ENCODE results near the gene TRMT10B. TPM values are rescaled to one million over a fixed set of nuclear protein-coding genes. Genes with fewer than 3 reads are reported as not detected.
A peak's percentile ranks its signal among the peaks of the same experiment; 100 is the strongest.

TRMT10B gene
- total and polyA plus RNA-seq, 2 of the 13 experiments (the other 11 are each of a cell fraction or from before 2014, with no cell fraction given) = 3.1 to 3.9 TPM

DNA sequence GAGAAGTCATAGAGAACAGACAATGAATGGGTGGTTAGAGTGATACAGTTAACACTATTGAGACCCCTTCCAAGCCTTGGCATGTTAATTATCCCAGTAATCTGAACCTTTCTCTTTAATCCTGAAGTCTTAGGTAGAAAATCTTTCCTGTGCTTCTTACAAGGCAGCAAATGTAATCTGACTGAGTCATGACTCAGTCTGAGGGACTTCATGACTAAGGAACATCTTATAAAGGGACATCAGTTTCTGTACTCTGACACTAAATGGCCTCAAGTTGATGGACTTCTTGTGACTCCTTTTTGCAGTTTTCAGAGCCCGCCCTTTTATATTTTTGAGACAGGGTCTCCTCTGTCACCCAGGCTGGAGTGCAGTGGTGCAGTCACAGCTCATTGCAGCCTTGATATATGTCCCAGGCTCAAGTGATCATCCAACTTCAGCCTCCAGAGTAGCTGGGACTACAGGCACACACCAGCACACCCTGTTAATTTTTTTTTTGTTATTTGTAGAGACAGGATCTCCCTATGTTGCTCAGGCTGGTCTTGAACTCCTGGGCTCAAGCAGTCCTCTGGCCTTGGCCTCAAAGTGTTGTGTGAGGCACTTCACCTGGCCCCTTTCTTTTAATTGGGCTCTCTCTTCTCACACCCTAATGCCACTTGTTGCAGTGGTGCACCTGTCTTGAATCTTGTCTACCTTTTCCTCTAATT lies 21.8 kb downstream of the TRMT10B start:
- TF ChIP-seq, protein P1, sequence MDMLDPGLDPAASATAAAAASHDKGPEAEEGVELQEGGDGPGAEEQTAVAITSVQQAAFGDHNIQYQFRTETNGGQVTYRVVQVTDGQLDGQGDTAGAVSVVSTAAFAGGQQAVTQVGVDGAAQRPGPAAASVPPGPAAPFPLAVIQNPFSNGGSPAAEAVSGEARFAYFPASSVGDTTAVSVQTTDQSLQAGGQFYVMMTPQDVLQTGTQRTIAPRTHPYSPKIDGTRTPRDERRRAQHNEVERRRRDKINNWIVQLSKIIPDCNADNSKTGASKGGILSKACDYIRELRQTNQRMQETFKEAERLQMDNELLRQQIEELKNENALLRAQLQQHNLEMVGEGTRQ (IDR thresholded peaks at IDR 0.05; ENCODE audit: low read depth, low read length) = no peak
- TF ChIP-seq, protein P1 (CRISPR knock-in tag; IDR thresholded peaks at IDR 0.05; ENCODE audit: borderline replicate concordance) = no peak
- TF ChIP-seq AGO2 (optimal IDR thresholded peaks at IDR 0.05; ENCODE audit: low read depth, low read length) = peak; percentile 33
- peak; percentile 3 to 11; a peak in 2 of 4 replicates for TF ChIP-seq POLR2A (IDR thresholded peaks at IDR 0.05; ENCODE audit: insufficient read depth in 1 of 2, low read depth in 2 of 2, low read length in 2 of 2)
- TF ChIP-seq POLR2AphosphoS5 (IDR thresholded peaks at IDR 0.05; ENCODE audit: low read depth, low read length) = peak; percentile 36; the same call in 1 of the 2 replicates
- Histone ChIP-seq H4K20me1 (ENCODE audit: insufficient read depth, low read length) (no peaks in the 10 kb centered on the region), H3K79me2 (ENCODE audit: insufficient read depth, low read length) (no peaks in the 10 kb centered on the region), H3K27ac (ENCODE audit: extremely low read length, insufficient read depth, low read length) (no peak overlapping the region), H3K36me3 (replicated peaks in 1 of 2; ENCODE audit: control insufficient read depth in 1 of 2, insufficient read depth in 2 of 2, low read length in 2 of 2) (peaks cover 8 to 47% of the 10 kb centered on the region in 2 experiments), H3K4me1 (ENCODE audit: insufficient read depth, low read length) (no peaks in the 10 kb centered on the region), H3K4me3 (replicated peaks in 1 of 3; ENCODE audit: insufficient read depth in 1 of 3, low read depth in 2 of 3, low read length in 3 of 3) (no peak overlapping the region), H2AFZ (ENCODE audit: low read length) (no peak overlapping the region), H3K27me3 (ENCODE audit: control insufficient read depth in 1 of 2, insufficient read depth in 2 of 2, low read length in 2 of 2) (no peaks in the 10 kb centered on the region), H3K9me3 (ENCODE audit: low read length) (no peaks in the 10 kb centered on the region), H3K4me2 (ENCODE audit: low read depth, low read length) (no peak overlapping the region), H3K9ac (ENCODE audit: insufficient read depth, low read depth, low read length) (no peak overlapping the region)
- POLR2A ChIA-PET = interaction anchor here (1.7 kb wide), 1 partner anchor 10 kb away, joined by 6 read pairs; the partner anchor contains the start of gene EXOSC3
- no peak for ATAC-seq
- CTCF ChIA-PET (ENCODE audit: low intra/inter-chr PET ratio, low total read pairs) = no interaction called here
- 88% methylated on average over 1 of the region's 1 CpG for WGBS (ENCODE audit: low lambda C conversion rate)
- FAIRE-seq = no peak
- in situ Hi-C loops (cut with HindIII; ENCODE audit: extremely low pct_ligation_motif_present, low pct_unique_long_range_greater_than_20kb) = no loop called here
- BruUV-seq (replicated peaks) = no TSS peak
- no peak for DNase-seq (ENCODE audit: low spot score)
- intact Hi-C loops (cut with micrococcal nuclease; ENCODE audit: unreplicated experiment) = no loop called here

DNA sequence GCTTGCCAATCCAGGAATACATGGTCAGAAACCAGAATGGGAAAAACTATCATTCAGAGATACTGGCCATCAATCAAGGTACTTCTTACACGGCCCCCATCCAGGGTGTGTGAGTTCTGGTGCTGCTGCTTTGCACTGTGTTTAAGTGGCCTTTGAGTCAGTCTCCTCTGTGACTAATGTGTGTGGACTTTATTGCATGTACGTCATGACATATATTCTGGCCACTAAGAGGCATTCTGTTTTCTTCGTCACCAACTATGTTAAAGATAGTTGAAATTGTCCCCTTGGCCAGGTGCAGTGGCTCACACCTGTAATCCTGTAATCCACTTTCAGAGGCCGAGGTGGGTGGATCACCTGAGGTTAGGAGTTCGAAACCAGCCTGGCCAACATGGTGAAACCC lies 22.7 kb downstream of the TRMT10B start:
- FAIRE-seq (no peak), ATAC-seq (no peak), DNase-seq (ENCODE audit: low spot score) (no peak)
- H2AFZ ChIP-seq (ENCODE audit: low read length) = no peak overlapping the region
- POLR2A ChIA-PET = interaction anchor here (1.0 kb wide), 1 partner anchor 9 kb away, joined by 3 read pairs; the partner anchor contains the start of gene EXOSC3
- H3K36me3 ChIP-seq (replicated peaks in 1 of 2; ENCODE audit: control insufficient read depth in 1 of 2, insufficient read depth in 2 of 2, low read length in 2 of 2) = peaks cover 7 to 51% of the 10 kb centered on the region in 2 experiments
- no peaks in the 10 kb centered on the region for H3K4me1 ChIP-seq (ENCODE audit: insufficient read depth, low read length)
- H3K27me3 ChIP-seq (ENCODE audit: control insufficient read depth in 1 of 2, insufficient read depth in 2 of 2, low read length in 2 of 2) = no peaks in the 10 kb centered on the region
- H3K4me3 ChIP-seq (replicated peaks in 1 of 3; ENCODE audit: insufficient read depth in 1 of 3, low read depth in 2 of 3, low read length in 3 of 3) = no peak overlapping the region
- H3K9ac ChIP-seq (ENCODE audit: insufficient read depth, low read depth, low read length) = no peak overlapping the region
- no peaks in the 10 kb centered on the region for H3K9me3 ChIP-seq (ENCODE audit: low read length)
- intact Hi-C loops (cut with micrococcal nuclease; ENCODE audit: unreplicated experiment) = no loop called here
- in situ Hi-C loops (cut with HindIII; ENCODE audit: extremely low pct_ligation_motif_present, low pct_unique_long_range_greater_than_20kb) = no loop called here
- H3K79me2 ChIP-seq (ENCODE audit: insufficient read depth, low read length) = no peaks in the 10 kb centered on the region
- no TSS peak for BruUV-seq (replicated peaks)
- H4K20me1 ChIP-seq (ENCODE audit: insufficient read depth, low read length) = no peaks in the 10 kb centered on the region
- WGBS (ENCODE audit: low lambda C conversion rate) = 95% methylated on average over 5 of the region's 5 CpGs
- no peak overlapping the region for H3K27ac ChIP-seq (ENCODE audit: extremely low read length, insufficient read depth, low read length)
- H3K4me2 ChIP-seq (ENCODE audit: low read depth, low read length) = no peak overlapping the region
- CTCF ChIA-PET (ENCODE audit: low intra/inter-chr PET ratio, low total read pairs) = no interaction called here
- TF ChIP-seq HES4 (CRISPR knock-in tag; IDR thresholded peaks at IDR 0.05; ENCODE audit: borderline replicate concordance) (no peak), CCDC6 (CRISPR knock-in tag; IDR thresholded peaks at IDR 0.05) (no peak), ZMYM3 (CRISPR knock-in tag; IDR thresholded peaks at IDR 0.05) (no peak), MIXL1 (CRISPR knock-in tag; IDR thresholded peaks at IDR 0.05) (no peak), TMF1 (CRISPR knock-in tag; IDR thresholded peaks at IDR 0.05; ENCODE audit: low read depth) (no peak)
- TF ChIP-seq, protein P2, sequence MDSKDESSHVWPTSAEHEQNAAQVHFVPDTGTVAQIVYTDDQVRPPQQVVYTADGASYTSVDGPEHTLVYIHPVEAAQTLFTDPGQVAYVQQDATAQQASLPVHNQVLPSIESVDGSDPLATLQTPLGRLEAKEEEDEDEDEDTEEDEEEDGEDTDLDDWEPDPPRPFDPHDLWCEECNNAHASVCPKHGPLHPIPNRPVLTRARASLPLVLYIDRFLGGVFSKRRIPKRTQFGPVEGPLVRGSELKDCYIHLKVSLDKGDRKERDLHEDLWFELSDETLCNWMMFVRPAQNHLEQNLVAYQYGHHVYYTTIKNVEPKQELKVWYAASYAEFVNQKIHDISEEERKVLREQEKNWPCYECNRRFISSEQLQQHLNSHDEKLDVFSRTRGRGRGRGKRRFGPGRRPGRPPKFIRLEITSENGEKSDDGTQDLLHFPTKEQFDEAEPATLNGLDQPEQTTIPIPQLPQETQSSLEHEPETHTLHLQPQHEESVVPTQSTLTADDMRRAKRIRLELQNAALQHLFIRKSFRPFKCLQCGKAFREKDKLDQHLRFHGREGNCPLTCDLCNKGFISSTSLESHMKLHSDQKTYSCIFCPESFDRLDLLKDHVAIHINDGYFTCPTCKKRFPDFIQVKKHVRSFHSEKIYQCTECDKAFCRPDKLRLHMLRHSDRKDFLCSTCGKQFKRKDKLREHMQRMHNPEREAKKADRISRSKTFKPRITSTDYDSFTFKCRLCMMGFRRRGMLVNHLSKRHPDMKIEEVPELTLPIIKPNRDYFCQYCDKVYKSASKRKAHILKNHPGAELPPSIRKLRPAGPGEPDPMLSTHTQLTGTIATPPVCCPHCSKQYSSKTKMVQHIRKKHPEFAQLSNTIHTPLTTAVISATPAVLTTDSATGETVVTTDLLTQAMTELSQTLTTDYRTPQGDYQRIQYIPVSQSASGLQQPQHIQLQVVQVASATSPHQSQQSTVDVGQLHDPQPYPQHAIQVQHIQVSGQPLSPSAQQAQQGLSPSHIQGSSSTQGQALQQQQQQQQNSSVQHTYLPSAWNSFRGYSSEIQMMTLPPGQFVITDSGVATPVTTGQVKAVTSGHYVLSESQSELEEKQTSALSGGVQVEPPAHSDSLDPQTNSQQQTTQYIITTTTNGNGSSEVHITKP (CRISPR knock-in tag; IDR thresholded peaks at IDR 0.05; ENCODE audit: low read depth) = no peak
